Activated naive CD4-positive, alpha-beta T cell treated with anti-CD3 and anti-CD28 coated beads, Interleukin-2, amount 50 U/mL, for 24 hours (primary cell): ENCODE results near the gene ELK1.

Experiments
- H3K27ac Mint-ChIP-seq: one replicate; pipeline ENCODE4 v1.8.0; 2021; ENCODE audit warnings: mild to moderate bottlenecking, mixed read lengths
- H3K27me3 Mint-ChIP-seq: one replicate; pipeline ENCODE4 v1.8.0; 2021; ENCODE audit warnings: mixed read lengths
- H3K36me3 Mint-ChIP-seq: one replicate; pipeline ENCODE4 v1.8.0; 2021; ENCODE audit warnings: mixed read lengths
- H3K4me1 Mint-ChIP-seq: one replicate; pipeline ENCODE4 v1.8.0; 2021; ENCODE audit warnings: mixed read lengths
- H3K4me3 Mint-ChIP-seq: one replicate; pipeline ENCODE4 v1.8.0; 2021; ENCODE audit warnings: mild to moderate bottlenecking, mixed read lengths
- H3K9me3 Mint-ChIP-seq: one replicate; pipeline ENCODE4 v1.8.0; 2021; ENCODE audit warnings: mixed read lengths

ELK1 gene

DNA sequence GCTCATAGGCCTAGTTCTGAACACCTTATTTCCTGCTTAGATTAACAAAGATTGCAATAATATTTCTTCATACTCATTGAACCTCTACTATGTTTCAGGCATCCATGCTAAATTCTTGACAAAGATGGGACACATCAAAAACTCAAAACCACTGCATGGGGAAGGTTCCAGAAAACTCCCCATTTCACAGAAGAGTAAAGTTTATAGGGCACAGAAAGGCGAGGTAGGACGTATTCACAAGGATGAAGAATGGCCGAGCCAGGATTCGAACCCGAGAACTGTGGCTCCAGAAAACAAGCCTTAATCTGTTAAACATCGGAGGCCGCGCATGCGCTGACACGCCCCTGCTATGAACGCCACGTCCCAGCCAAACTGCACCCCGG lies 7.9 kb upstream of the ELK1 start:
- peaks cover 26% of the 10 kb centered on the region for H3K4me1 Mint-ChIP-seq
- no peaks in the 10 kb centered on the region for H3K9me3 Mint-ChIP-seq
- peak overlapping the region; percentile 79 for H3K4me3 Mint-ChIP-seq
- no peaks in the 10 kb centered on the region for H3K27me3 Mint-ChIP-seq
- H3K27ac Mint-ChIP-seq = peak overlapping the region; percentile 94
- peaks cover 15% of the 10 kb centered on the region for H3K36me3 Mint-ChIP-seq

DNA sequence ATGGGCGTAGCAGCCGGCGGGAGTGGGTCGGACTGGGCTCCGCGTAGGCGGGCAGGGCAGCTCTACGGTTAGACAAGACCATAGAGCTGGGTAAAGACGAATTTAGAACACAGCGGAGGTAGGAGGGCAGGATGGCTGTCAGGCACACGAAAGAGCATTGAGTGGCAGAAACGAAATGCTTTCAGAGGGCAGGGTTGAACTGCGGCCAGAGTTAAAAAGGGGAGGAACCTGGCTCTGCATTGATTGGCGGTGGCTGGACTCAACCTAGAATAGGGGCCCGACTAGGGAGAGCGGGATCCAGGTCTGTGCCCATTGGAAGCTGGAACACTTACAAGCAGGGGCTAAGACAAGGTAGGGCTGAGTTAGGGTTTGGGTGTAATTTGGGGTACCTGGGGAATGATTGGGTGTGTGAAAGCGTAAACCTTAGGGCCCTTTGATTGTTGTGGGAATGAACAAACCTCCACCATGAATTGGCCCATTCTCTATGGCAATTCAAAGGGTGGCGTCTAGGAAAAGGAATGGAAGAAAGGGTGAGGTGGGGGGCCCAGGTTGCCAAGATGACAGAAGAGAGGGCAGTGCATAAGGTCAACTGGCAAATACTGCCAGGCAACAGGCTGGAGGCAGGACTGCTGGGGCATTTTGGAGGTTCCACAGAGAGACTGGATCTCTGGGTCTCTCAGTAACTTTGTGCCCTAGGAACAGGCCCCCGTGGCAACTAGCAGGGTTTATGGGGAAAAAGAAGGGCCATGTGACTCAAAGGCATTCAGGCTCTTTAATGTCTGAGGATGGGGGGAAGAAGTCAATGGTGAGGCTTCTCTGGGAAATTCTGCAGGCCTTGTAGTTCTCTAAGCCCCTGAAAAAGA lies 911 bp upstream of the ELK1 start:
- peak overlapping the region; percentile 95 for H3K4me3 Mint-ChIP-seq
- peaks cover 28% of the 10 kb centered on the region for H3K36me3 Mint-ChIP-seq
- peak overlapping the region; percentile 98 for H3K27ac Mint-ChIP-seq
- no peaks in the 10 kb centered on the region for H3K9me3 Mint-ChIP-seq
- H3K27me3 Mint-ChIP-seq = no peaks in the 10 kb centered on the region
- H3K4me1 Mint-ChIP-seq = peaks cover 45% of the 10 kb centered on the region

DNA sequence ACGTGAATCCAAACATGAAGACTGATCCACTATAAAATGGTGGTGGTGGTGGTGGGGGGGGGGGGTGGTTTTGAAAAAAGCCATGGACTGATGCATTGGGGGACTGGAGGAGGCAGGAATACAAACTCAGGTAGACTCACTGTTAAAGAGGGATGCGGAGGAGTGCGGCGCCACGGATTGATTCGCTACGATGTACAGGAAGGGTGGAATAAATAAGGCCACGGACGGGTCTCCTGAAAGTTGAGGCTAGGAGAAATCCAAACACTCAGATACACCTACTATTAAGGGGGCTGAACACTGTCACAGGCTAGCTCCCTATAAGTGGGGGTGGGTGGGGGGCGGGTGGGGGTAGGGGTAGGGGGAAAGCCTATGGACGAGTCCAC lies 591 bp downstream of the ELK1 start:
- peaks cover 51% of the 10 kb centered on the region for H3K4me1 Mint-ChIP-seq
- H3K27ac Mint-ChIP-seq = peak overlapping the region; percentile 77
- H3K9me3 Mint-ChIP-seq = no peaks in the 10 kb centered on the region
- peak overlapping the region; percentile 95 for H3K4me3 Mint-ChIP-seq
- peaks cover 22% of the 10 kb centered on the region for H3K36me3 Mint-ChIP-seq
- no peaks in the 10 kb centered on the region for H3K27me3 Mint-ChIP-seq

DNA sequence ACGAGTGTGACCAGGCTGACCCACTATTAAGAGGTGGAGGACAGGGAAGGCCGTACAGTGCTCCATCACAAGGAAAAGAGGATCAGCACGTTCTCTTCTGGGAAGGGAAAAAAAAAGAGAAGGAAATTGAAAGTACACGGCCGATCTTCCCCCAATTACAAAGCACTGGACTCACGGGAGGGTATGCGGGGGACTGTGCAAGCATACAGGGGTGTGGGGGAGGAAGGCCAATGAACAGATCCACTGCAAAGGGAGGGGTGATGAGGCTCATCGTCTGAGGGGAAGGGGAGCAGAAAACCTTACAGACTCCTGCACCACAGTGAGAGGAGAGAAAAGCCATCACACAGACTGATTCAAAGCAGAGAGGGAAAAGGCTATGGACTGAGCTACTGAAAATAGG lies 1.1 kb downstream of the ELK1 start:
- H3K4me3 Mint-ChIP-seq = peak overlapping the region; percentile 95
- H3K4me1 Mint-ChIP-seq = peaks cover 56% of the 10 kb centered on the region
- peak overlapping the region; percentile 84 for H3K27ac Mint-ChIP-seq
- H3K27me3 Mint-ChIP-seq = no peaks in the 10 kb centered on the region
- H3K36me3 Mint-ChIP-seq = peaks cover 20% of the 10 kb centered on the region
- no peaks in the 10 kb centered on the region for H3K9me3 Mint-ChIP-seq

DNA sequence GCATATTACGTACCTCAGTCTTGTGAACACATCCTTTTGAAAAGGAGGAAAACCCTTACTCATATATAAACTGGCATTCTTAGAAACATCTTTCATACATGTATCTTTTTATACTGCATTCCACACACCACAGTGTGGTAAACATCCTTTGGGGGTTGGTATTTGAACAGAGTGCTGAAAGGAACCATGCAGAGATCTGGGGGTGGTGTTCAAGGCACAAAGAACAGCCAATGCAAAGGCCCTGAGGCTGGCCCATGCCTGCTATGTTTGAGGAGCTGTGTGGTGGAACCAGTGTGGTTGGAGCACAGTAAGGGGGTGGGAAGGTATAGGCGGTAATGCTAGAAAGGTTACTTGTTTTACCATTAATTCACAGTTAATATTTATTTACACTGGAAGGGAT lies 2.0 kb downstream of the ELK1 start:
- no peaks in the 10 kb centered on the region for H3K27me3 Mint-ChIP-seq
- H3K36me3 Mint-ChIP-seq = peaks cover 16% of the 10 kb centered on the region
- no peaks in the 10 kb centered on the region for H3K9me3 Mint-ChIP-seq
- H3K27ac Mint-ChIP-seq = peak overlapping the region; percentile 85
- H3K4me1 Mint-ChIP-seq = peaks cover 58% of the 10 kb centered on the region
- H3K4me3 Mint-ChIP-seq = peak overlapping the region; percentile 95

DNA sequence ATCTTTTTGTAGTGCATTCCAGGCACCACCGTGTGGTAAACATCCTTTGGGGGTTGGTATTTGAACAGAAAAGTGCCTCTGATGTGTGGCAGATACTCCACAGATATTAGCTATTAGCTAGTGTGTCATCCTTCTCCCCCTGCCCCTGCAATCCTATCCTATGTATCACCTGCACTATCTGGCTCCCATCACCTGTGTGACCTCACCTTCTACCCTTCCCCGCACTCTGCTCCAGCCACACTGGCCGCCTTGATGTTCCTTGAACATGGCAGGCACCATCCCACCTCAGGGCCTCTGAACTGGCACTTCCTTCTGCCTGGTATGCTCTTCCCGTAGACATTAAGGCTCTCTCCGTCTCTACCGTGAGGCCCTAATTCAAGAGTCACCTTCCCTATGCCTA lies 3.7 kb downstream of the ELK1 start:
- peak overlapping the region; percentile 42 for H3K4me3 Mint-ChIP-seq
- H3K4me1 Mint-ChIP-seq = peaks cover 58% of the 10 kb centered on the region
- no peaks in the 10 kb centered on the region for H3K9me3 Mint-ChIP-seq
- H3K36me3 Mint-ChIP-seq = peaks cover 14% of the 10 kb centered on the region
- no peaks in the 10 kb centered on the region for H3K27me3 Mint-ChIP-seq
- peak overlapping the region; percentile 87 for H3K27ac Mint-ChIP-seq

DNA sequence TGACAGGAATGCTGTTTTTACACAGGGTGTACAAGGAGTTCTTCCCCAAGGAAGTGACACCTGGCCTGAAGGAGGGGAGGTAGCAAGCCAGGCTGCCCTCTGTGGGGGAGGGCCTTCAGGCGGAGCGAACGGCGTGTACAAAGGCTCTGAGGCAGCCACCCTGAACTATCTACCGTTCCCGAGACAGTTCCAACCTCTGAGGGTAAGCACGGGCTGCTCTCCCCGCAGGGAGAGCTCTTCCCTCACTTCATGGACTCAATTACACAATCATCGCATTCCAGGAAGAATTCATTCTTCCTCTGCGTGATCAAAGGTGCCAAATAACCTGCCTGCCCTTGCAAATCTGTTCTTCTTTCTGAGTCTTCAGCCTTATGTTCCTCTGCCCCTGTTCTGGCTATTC lies 4.8 kb downstream of the ELK1 start:
- Mint-ChIP-seq H3K4me1 (peaks cover 50% of the 10 kb centered on the region), H3K4me3 (no peak overlapping the region), H3K27me3 (no peaks in the 10 kb centered on the region), H3K36me3 (peaks cover 10% of the 10 kb centered on the region), H3K27ac (no peak overlapping the region), H3K9me3 (no peaks in the 10 kb centered on the region)

DNA sequence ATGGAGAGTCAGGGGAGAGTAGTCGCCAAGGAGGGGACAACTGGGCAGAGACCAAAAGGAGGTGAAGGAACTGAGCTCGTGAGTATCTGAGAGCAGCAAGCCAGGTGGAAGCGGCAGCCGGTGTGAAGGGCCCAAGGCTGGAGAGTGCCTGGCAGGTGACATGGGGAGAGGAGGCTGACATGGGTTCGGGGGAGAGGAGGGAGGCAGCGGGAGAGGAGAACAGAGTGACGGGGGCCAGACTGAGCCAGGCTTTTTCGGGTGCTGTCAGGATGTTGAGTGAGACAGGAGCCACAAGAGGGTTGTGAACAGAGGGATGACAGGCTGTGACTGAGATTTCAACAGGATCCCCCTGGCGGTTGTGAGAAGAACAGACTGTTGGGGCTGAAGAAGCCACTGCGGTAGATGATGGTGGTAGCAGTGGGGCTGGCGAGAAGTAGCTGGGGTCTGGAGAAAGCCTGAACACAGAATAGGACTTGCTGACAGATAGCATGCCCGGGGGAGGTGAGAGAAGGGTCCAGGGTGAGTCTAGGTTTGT lies 5.7 kb downstream of the ELK1 start:
- H3K4me1 Mint-ChIP-seq = peaks cover 57% of the 10 kb centered on the region
- peak overlapping the region; percentile 80 for H3K27ac Mint-ChIP-seq
- H3K36me3 Mint-ChIP-seq = peaks cover 19% of the 10 kb centered on the region
- no peak overlapping the region for H3K4me3 Mint-ChIP-seq
- no peaks in the 10 kb centered on the region for H3K9me3 Mint-ChIP-seq
- no peaks in the 10 kb centered on the region for H3K27me3 Mint-ChIP-seq

DNA sequence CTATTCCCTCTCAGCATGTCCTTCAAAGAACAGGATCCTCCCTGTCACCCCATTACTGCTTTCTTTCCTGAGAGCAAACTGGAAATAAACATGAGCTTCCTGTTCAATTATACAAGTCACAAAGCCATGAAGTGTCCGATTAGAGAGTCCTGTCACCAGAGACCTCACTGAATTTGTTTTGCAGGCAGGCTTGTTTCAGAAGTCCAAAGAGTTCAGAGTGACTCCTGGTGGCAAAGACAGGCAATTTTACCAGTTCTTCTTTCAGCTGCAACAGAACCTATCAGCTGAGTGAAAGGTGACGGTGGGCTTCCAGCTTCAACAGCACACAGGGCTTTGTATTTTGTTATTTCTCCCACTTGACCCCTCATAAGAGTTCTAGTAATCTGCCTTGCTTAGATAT lies 6.4 kb downstream of the ELK1 start:
- H3K36me3 Mint-ChIP-seq = peaks cover 21% of the 10 kb centered on the region
- H3K27me3 Mint-ChIP-seq = no peaks in the 10 kb centered on the region
- peaks cover 50% of the 10 kb centered on the region for H3K4me1 Mint-ChIP-seq
- no peak overlapping the region for H3K4me3 Mint-ChIP-seq
- H3K9me3 Mint-ChIP-seq = no peaks in the 10 kb centered on the region
- H3K27ac Mint-ChIP-seq = peak overlapping the region; percentile 80

DNA sequence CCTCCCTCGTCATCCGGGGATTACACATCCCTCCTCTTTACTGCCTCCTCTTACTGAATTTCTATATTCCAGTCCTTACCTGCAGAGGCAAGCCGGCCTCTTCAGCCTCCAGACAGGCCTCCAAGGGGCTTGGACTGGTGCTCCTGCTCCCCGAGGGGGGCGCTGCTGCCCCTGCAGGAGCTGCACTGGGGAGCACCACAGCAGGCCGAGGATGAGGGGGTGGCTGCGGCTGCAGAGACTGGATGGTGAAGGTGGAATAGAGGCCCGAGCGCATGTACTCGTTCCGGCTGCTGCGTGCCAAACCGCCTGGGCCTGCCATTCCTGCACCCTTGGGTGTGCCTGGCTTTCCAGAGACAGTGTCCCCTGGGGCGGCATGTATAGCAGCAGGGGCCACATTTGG lies 11.5 kb downstream of the ELK1 start:
- Mint-ChIP-seq H3K27me3 (no peaks in the 10 kb centered on the region), H3K27ac (peak overlapping the region; percentile 41), H3K36me3 (peaks cover 20% of the 10 kb centered on the region), H3K9me3 (no peaks in the 10 kb centered on the region), H3K4me1 (peaks cover 25% of the 10 kb centered on the region), H3K4me3 (peak overlapping the region; percentile 37)

DNA sequence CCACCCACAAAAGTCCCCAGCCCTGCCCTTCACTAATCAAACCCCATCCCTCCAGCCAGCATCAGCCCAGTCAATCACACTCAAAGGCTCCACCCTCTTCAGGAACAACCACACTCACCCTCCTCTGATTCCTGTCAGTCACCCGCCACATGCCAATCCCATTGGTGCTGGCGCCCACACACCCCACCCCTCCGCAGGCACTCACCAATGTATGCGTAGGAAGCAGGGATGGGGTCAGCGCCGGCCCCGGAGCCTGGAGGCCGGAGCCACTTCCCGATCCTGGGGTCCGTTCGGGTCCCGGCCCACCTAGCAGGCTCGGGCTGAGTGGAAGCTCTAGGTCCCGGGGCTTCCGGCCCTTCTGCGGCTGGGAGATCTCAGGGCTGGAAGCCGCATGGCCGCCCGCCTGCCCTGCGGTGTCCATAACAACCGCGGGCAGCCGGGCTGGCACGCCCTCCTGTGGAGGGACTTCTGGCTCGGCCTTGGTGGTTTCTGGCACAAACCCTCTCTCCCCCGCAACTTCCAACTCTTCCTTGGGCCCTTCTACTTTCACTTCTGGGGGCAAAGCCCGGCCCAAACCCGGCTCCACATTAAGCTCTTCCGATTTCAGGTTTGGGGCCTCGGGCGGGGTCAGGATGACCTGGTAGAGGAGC lies 12.7 kb downstream of the ELK1 start:
- Mint-ChIP-seq H3K36me3 (peaks cover 20% of the 10 kb centered on the region), H3K9me3 (no peaks in the 10 kb centered on the region), H3K27ac (peak overlapping the region; percentile 84), H3K4me3 (peak overlapping the region; percentile 68), H3K27me3 (no peaks in the 10 kb centered on the region), H3K4me1 (peaks cover 27% of the 10 kb centered on the region)

DNA sequence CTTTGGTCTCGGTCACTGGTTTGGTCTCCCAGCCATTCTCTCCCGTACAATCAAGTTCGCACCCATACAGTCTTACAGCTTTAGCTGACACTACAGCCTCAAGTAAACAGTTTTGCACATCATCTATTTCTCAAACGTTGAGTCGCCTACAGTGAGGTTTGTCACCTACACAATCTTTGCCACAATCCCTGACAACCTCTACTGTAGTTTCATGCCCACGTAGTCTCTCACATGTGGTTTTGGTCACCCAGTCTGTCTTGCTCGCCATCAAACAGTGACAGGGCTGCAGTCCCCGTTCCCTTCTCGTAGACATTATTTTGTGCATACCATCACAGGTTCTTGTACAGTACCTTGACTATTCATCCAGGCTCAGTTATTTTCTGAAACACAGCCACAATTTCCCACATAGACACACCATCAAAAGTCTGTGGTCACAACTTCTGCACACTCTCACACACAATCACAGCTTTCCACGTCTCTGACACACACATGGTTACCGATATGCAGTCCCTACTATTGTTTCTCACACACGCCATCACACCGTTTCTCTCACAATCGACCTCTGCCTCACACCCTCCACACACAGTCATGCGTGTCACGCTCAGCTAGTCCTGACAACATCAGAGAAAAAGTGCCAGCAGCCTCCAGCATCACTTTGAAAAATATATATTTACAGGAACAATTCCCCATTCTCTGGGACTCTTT lies 15.3 kb downstream of the ELK1 start:
- H3K4me3 Mint-ChIP-seq = no peak overlapping the region
- no peaks in the 10 kb centered on the region for H3K27me3 Mint-ChIP-seq
- H3K36me3 Mint-ChIP-seq = peaks cover 12% of the 10 kb centered on the region
- no peaks in the 10 kb centered on the region for H3K9me3 Mint-ChIP-seq
- H3K27ac Mint-ChIP-seq = no peak overlapping the region
- peaks cover 28% of the 10 kb centered on the region for H3K4me1 Mint-ChIP-seq

DNA sequence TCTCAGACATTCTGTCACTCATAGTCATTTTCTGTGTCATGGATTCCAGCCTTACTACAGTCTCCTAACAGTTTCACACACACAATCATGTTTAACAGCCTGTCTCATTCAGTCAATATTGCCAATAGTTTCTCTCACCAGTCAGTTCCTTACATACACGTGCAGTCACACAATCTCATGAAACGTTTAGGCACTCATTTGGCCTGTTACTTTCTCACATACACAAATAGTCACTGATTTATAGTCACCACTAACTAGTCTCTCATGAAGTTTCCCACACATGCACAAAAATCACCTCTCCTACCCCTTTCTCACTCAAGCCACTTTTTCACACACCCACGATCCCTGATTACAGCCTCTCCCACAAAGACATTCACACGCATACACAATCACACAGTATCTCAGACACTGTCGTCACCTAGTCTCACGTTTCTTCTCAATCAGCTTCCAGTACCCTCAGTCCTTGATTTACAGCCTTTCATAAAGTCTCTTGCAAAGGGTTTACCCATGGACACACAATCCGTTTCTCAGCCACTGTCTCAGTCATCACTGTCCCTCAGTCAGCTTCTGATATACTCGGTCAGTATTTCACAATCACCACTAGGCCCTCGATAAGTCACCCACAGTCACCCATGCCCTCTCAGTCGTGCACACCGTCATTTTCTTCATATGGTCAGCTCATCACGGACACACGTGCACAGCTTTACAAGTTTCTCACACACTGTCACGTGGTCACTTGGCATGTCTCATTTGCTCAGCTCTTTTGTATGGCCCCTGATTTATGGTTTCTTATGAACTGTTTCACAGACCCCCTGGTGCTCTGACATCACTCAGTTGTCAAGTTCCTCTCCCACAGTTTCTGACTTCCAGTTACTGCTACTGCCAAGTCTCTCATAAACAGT lies 16.4 kb downstream of the ELK1 start:
- H3K4me1 Mint-ChIP-seq = peaks cover 33% of the 10 kb centered on the region
- no peak overlapping the region for H3K4me3 Mint-ChIP-seq
- H3K36me3 Mint-ChIP-seq = peaks cover 5% of the 10 kb centered on the region
- no peaks in the 10 kb centered on the region for H3K9me3 Mint-ChIP-seq
- no peak overlapping the region for H3K27ac Mint-ChIP-seq
- H3K27me3 Mint-ChIP-seq = no peaks in the 10 kb centered on the region

DNA sequence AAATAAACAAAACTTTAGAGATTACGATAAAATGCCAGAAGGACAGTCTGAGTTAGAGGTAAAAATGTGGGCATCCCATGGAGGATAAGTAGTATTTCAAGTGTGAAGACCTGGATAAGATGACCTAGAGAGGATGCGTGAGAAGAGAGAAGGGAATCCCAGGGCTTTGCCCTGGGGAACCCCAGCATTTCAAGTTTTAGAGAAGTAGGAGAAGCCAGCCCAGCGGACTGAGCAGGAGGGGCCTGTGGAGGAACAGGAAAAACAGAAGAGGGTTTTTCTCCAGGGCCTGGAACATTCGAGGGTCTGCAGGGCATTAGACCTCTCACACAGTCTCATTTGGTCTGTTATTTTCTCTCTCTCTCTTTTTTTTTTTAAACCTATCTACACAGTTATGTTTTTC lies 17.7 kb downstream of the ELK1 start:
- Mint-ChIP-seq H3K27ac (no peak overlapping the region), H3K36me3 (no peaks in the 10 kb centered on the region), H3K4me1 (peaks cover 28% of the 10 kb centered on the region), H3K27me3 (no peaks in the 10 kb centered on the region), H3K4me3 (no peak overlapping the region), H3K9me3 (no peaks in the 10 kb centered on the region)

DNA sequence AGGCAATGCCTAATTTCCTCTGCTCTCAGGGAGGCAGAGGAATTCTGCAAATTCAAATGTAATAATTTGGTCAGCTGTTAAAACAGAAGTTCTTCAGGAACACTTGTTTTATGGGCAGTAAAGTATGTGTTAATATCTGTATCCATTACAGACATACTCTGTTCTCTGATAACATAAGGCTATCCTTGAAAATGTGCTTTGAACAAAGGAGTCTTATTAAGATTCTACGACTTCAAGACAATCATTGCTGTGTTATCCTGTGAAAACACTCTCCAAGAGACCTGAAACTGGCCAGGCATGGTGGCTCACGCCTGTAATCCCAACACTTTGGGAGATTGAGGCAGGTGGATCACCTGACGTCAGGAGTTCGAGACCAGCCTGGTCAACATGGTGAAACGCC lies 18.7 kb downstream of the ELK1 start:
- Mint-ChIP-seq H3K9me3 (no peaks in the 10 kb centered on the region), H3K4me3 (no peak overlapping the region)

More for the DNA sequence above, 18.7 kb downstream of the ELK1 start:
- H3K4me1 Mint-ChIP-seq = peaks cover 23% of the 10 kb centered on the region
- no peaks in the 10 kb centered on the region for H3K27me3 Mint-ChIP-seq
- no peak overlapping the region for H3K27ac Mint-ChIP-seq
- no peaks in the 10 kb centered on the region for H3K36me3 Mint-ChIP-seq
